ENCODE measurements around the gene CEP192.

CEP192 gene

DNA sequence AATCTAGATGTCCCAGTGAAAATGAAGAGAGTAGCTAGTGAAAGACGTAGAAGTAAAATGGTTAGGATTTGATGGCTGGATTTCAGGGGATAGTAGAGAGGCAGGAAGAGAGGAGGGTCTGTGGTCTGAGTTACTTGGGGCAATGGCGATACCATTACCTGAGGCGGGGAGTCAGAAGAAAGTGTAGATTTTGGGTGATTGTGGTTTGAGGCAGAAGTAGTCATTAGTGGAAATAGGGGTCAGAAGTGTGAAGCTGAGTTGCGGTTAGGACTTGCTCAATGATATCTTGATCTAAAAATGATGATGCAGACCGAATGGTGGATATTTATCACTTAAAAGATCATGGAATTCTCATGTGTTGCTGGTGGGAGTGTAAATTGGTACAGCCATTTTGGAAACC is 41.0 kb downstream of the CEP192 start:
- no peaks in the 10 kb centered on the region for H3K9me3 Mint-ChIP-seq
- H3K4me1 Mint-ChIP-seq, result peaks cover 21% of the 10 kb centered on the region
- H3K27me3 Mint-ChIP-seq, result no peaks in the 10 kb centered on the region
- DNase-seq (no peak), ATAC-seq (peak; percentile 24)
- peak overlapping the region; percentile 1 for H3K27ac Mint-ChIP-seq
- H3K4me3 Mint-ChIP-seq, result no peak overlapping the region
- peaks cover 57% of the 10 kb centered on the region for H3K36me3 Mint-ChIP-seq (ENCODE audit: low read depth)

DNA sequence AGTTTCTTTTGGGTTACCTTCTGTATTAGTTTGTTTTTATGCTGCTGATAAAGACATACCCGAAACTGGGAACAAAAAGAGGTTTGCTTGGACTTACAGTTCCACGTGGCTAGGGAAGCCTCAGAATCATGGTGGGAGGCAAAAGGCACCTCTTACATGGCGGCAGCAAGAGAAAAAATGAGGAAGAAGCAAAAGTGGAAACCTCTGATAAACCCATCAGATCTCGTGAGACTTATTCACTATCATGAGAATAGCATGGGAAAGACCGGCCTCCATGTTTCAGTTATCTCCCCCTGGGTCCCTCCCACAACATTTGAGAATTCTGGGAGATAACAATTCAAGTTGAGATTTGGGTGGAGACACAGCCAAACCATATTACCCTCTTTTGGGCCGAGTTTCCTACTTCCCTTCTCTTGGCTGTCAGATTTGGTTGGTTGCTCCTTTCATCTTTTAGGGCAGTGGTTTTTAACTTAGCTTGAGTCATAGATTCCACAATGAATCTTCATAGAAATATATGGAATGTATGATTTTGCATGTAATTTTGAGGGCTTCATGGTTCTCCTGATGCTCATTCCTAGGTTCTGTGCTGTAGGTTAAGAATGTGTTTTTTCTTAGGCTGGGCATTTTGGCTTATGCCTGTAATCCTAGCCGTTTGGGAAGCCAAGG is 44.2 kb downstream of the CEP192 start:
- H3K27me3 Mint-ChIP-seq, result no peaks in the 10 kb centered on the region
- peaks cover 23% of the 10 kb centered on the region for H3K4me1 Mint-ChIP-seq
- H3K36me3 Mint-ChIP-seq (ENCODE audit: low read depth), result peaks cover 60% of the 10 kb centered on the region
- no peaks in the 10 kb centered on the region for H3K9me3 Mint-ChIP-seq
- DNase-seq (no peak), ATAC-seq (no peak)
- no peak overlapping the region for H3K27ac Mint-ChIP-seq
- no peak overlapping the region for H3K4me3 Mint-ChIP-seq

DNA sequence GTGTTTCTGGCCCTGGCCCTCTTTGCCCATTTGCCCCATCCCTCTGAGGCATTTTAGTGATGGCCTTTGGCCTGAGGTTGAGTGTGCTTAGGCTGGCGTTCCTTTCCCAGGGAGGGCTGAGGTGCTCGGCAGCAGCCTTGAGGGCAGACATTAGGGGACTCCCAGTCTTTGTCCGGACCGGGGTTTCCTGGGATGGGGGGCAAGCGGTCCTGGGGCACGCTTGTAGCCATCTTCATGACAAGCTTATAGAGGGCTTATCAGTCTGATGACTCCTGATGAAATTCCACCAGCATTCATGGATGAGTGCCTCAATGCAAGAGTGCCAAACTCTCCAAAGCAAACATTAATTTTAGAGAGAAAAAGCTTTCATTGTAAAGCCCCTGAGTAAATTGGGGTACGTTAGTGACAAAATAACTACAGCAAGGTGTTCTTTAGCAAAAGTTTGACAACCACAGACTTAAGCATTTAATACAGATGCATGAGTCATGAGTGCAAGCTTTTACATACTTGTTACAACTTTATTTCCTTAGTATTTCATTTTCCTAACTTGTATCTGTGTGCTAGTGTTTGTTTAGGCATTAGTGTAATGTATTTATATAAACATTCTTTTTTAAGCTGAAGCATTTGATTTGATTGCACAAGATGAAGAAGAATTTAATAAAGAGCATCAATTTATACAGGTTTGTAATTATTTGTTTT is 45.6 kb downstream of the CEP192 start:
- H3K36me3 Mint-ChIP-seq (ENCODE audit: low read depth), result peaks cover 57% of the 10 kb centered on the region
- H3K4me3 Mint-ChIP-seq, result no peak overlapping the region
- peaks cover 20% of the 10 kb centered on the region for H3K4me1 Mint-ChIP-seq

DNA sequence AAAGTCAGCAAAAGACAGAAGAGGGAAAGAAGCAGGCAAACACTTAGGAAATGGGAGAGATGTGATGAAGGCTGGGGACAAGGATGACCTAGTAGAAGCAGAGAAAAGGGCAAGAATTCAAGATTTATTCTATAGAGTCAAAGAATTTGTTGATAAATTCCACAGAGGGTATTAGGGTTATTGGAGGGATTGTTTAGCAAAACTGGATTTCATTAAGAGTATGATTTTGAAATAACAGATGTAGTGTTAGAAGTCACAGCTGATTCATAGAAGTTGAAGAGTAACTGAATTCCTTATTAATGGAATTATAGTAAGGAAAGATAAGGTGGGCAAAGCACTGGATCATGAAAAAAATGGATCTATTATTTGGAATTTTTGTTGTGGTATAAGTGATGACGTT is 48.6 kb downstream of the CEP192 start:
- Mint-ChIP-seq H3K27me3 (no peaks in the 10 kb centered on the region), H3K36me3 (ENCODE audit: low read depth) (peaks cover 63% of the 10 kb centered on the region), H3K27ac (no peak overlapping the region), H3K9me3 (no peaks in the 10 kb centered on the region), H3K4me1 (peaks cover 11% of the 10 kb centered on the region), H3K4me3 (no peak overlapping the region)
- ATAC-seq (no peak), DNase-seq (no peak)

More for the DNA sequence above, 45.6 kb downstream of the CEP192 start:
- Mint-ChIP-seq H3K27me3 (no peaks in the 10 kb centered on the region), H3K27ac (no peak overlapping the region), H3K9me3 (no peaks in the 10 kb centered on the region)
- DNase-seq, result no peak
- no peak for ATAC-seq

DNA sequence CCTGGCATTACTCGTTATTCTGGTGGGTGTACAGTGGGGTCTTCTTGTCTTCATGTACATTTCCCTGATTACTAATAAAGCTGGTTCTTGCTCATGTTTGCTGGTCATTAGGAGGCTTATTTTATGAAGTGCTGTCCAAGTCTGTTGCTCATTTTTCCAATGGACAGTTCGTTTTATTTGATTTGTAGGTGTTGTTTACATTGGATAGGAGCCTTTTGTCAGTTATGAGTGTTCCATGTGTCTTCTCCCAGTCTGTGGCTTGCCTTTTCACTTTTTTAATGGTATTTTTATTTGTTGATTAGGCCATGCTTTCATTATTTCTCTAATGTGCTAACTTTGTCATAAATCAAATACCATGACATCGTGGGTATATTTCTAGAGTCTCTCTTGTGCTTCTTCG is 51.9 kb downstream of the CEP192 start:
- Mint-ChIP-seq H3K27ac (no peak overlapping the region), H3K9me3 (no peaks in the 10 kb centered on the region), H3K4me3 (no peak overlapping the region), H3K27me3 (no peaks in the 10 kb centered on the region), H3K36me3 (ENCODE audit: low read depth) (peaks cover 74% of the 10 kb centered on the region), H3K4me1 (peaks cover 3% of the 10 kb centered on the region)
- no peak for ATAC-seq
- DNase-seq, result no peak

DNA sequence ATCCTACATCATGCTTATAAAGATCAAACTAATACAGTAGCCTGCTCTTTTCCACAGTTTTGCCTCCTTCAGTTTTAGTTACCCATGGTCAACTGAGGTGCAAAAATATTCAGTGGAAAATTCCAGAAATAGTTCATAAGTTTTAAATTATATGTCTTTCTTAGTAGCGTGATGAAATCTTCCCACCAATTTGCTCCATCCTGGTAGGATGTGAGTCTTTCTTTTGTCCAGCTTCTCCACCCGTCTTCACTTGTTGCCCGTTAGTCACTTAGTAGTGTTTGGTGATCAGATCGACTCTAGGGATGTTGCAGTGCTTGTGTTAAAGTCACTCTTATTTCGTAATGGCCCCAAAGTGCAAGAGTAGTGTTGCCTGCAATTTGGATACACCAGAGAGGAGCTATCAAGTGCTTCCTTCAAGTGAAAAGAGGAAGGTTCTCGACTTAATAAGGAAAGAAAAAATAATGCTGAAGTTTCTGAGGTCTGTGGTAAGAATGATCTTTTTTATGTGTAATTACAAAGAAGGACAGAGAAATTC is 57.0 kb downstream of the CEP192 start:
- Mint-ChIP-seq H3K27me3 (no peaks in the 10 kb centered on the region), H3K4me1 (peaks cover 9% of the 10 kb centered on the region), H3K27ac (no peak overlapping the region), H3K4me3 (no peak overlapping the region), H3K9me3 (no peaks in the 10 kb centered on the region), H3K36me3 (ENCODE audit: low read depth) (peaks cover 71% of the 10 kb centered on the region)
- no peak for ATAC-seq
- DNase-seq, result no peak

DNA sequence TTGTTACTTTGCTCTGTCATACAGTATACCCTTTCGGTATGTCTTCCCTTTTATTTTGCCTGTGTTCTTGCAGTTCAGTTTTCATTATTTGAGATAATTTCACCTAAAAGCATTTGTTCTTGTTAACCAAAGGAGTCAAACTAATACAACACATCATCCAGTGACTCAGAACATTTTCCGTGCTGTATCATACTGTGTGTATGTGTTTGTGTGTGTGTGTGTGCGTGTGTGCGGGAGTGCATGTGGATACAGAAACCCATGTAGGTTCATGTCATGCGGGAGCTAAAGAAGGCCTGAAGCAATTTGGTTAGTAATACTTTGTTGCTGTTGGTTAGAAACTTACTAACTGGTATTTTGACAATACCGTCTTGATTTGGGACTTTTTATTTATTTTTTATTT is 60.0 kb downstream of the CEP192 start:
- DNase-seq (no peak), ATAC-seq (peak; percentile 36)
- Mint-ChIP-seq H3K36me3 (ENCODE audit: low read depth) (peaks cover 63% of the 10 kb centered on the region), H3K4me1 (peaks cover 9% of the 10 kb centered on the region), H3K9me3 (no peaks in the 10 kb centered on the region), H3K27me3 (no peaks in the 10 kb centered on the region), H3K27ac (no peak overlapping the region), H3K4me3 (no peak overlapping the region)

DNA sequence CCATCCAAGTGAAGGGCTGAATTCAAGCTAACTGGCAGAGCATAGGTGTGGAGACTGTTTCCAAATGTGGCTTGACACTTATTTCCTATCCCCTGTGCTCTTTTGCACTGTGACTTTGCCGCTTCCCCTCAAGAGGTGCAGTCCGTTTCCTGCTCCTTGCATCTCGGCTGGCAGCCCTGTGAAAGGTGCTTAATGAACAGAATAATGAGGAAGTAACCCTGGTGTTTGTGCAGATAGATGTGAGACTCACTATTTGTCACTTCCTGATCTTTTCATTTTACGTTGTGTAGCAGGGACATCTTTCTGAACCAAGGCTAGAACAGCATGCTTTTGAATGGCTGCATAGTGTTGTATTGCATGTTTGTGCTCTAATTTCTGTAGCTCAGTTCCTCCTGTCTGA is 60.8 kb downstream of the CEP192 start:
- DNase-seq, result no peak
- no peaks in the 10 kb centered on the region for H3K27me3 Mint-ChIP-seq
- no peaks in the 10 kb centered on the region for H3K9me3 Mint-ChIP-seq
- peaks cover 9% of the 10 kb centered on the region for H3K4me1 Mint-ChIP-seq
- ATAC-seq, result no peak
- H3K27ac Mint-ChIP-seq, result no peak overlapping the region
- H3K4me3 Mint-ChIP-seq, result no peak overlapping the region
- peaks cover 59% of the 10 kb centered on the region for H3K36me3 Mint-ChIP-seq (ENCODE audit: low read depth)

DNA sequence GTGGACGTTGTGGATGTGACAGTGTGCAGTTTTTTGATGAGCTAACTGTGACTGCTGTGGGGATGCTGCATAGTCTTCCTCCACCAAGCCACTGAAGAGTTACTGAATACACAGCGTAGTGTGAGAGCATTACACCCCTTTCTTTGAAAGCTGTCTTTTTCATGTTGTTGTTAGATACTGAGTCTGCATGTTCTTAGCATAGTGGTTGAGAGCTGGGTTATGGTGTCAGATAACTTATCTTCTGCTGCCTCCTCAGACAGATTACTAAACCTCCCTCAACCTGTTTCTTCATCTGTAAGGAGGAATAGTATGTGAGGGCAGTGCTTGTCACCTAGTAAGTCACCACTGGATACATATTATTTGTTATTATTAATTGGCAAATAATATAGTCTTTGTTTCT is 63.2 kb downstream of the CEP192 start:
- no peaks in the 10 kb centered on the region for H3K27me3 Mint-ChIP-seq
- no peak overlapping the region for H3K4me3 Mint-ChIP-seq

DNA sequence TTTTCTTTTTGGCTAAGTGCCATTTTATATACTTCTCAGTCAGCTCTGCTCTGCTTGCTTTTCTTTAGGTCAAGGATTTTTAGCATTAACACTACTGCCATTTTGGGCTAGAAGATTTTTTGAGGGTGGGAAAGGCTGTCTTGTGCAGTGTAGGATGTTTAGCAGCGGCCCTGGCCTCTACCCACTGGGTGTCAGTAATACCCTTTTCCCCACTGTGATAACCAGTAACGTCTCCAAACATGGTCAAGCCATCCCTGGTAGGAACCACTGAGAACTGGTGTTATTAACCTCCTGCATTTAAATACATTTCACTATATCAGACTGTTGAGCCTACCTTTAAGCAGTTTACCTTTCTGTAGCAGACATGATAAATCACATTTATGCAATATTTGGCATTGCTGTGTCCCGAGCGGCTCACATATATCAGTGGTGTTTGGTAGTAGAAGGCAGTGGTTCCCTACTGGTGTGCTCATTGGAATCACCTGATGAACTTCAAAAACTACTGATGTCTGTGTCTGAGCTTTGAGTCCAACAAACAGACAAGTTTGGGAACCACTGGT is 70.5 kb downstream of the CEP192 start:
- ATAC-seq (no peak), DNase-seq (no peak)
- H3K4me3 Mint-ChIP-seq, result no peak overlapping the region
- no peak overlapping the region for H3K27ac Mint-ChIP-seq
- H3K27me3 Mint-ChIP-seq, result no peaks in the 10 kb centered on the region
- H3K9me3 Mint-ChIP-seq, result peaks cover 3% of the 10 kb centered on the region
- H3K36me3 Mint-ChIP-seq (ENCODE audit: low read depth), result peaks cover 63% of the 10 kb centered on the region
- H3K4me1 Mint-ChIP-seq, result peaks cover 9% of the 10 kb centered on the region

More for the DNA sequence above, 63.2 kb downstream of the CEP192 start:
- Mint-ChIP-seq H3K4me1 (peaks cover 9% of the 10 kb centered on the region), H3K36me3 (ENCODE audit: low read depth) (peaks cover 55% of the 10 kb centered on the region), H3K27ac (no peak overlapping the region), H3K9me3 (no peaks in the 10 kb centered on the region)
- ATAC-seq (no peak), DNase-seq (no peak)

DNA sequence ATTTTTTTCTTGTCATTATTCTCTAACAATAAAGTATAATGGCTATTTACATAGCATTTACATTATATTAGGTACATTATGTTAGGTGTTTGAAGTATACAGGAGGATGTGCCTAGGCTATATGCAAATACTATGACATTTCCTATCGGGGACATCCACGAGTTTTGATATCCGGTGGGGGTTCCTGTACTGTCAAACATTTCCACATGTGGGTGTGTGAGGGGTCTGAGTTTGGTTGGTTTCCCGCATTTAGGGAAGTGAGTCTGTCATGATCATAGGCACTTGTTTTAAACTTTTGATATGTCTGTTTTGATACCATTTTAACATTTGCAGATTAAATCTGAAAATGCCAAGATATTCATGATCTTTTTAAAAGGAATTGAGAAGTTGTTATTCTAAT is 76.0 kb downstream of the CEP192 start:
- Mint-ChIP-seq H3K9me3 (peaks cover 3% of the 10 kb centered on the region), H3K4me3 (peak overlapping the region; percentile 28), H3K27me3 (no peaks in the 10 kb centered on the region), H3K4me1 (peaks cover 22% of the 10 kb centered on the region), H3K27ac (peak overlapping the region; percentile 67), H3K36me3 (ENCODE audit: low read depth) (peaks cover 80% of the 10 kb centered on the region)
- peak; percentile 22 for DNase-seq
- peak; percentile 95 for ATAC-seq

DNA sequence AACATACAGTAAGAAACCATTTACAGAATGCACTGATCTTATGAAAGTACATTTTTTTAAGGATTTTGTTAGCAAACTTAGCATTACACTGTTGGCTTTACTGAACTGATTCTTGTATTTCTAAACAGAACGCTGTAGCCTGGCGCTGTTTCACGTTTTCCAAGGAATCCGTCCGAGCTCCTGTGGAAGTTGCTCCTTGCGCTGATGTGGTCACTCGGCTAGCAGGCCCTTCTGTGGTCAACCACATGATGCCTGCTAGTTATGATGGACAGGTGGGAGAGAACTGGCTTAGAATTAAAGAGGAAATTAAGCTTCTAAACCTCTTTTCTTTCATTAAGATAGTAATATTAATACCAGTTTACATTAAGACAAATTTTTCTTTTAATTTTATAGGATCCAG is 76.8 kb downstream of the CEP192 start:
- no peak overlapping the region for H3K27ac Mint-ChIP-seq
- H3K36me3 Mint-ChIP-seq (ENCODE audit: low read depth), result peaks cover 81% of the 10 kb centered on the region
- no peak overlapping the region for H3K4me3 Mint-ChIP-seq

DNA sequence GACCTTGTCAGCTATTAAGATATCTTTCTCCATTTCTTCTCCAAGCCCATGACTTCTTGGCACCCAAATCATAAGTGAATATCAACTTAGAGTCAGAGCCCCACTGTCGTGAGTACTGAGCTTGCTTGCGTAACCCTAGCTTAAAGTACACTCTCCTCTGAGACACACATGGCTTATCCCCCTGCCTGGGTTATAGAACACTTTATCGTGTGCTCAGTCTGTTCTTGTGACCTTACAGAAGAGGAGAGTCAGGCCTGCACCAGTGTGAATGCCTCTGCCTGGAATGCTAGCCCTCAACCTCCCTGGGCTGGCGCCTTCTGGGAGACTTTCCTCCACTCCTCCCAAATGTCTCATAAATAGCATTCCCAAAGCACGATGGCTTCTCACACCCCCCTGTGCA is 79.3 kb downstream of the CEP192 start:
- H3K36me3 Mint-ChIP-seq (ENCODE audit: low read depth), result peaks cover 80% of the 10 kb centered on the region

More for the DNA sequence above, 76.8 kb downstream of the CEP192 start:
- Mint-ChIP-seq H3K9me3 (peaks cover 3% of the 10 kb centered on the region), H3K4me1 (peaks cover 22% of the 10 kb centered on the region), H3K27me3 (no peaks in the 10 kb centered on the region)
- no peak for DNase-seq
- no peak for ATAC-seq

DNA sequence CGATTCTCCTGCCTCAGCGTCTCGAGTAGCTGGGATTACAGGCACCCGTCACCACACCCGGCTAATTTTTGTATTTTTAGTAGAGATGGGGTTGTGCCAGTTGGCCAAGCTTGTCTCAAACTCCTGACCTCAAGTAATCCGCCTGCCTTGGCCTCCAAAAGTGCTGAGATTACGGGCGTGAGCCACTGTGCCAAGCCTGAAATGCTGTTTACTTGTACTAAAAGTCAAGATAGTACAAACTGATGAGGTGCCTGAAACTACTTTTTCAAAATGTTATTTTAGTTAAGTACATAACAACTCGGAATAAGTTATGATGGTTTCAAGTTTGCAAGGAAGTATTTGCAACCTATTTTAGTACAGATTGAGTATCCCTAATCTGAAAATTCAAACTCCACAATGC is 85.7 kb downstream of the CEP192 start:
- Mint-ChIP-seq H3K9me3 (peaks cover 13% of the 10 kb centered on the region), H3K27ac (no peak overlapping the region), H3K27me3 (no peaks in the 10 kb centered on the region), H3K4me3 (no peak overlapping the region), H3K4me1 (no peaks in the 10 kb centered on the region), H3K36me3 (ENCODE audit: low read depth) (peaks cover 86% of the 10 kb centered on the region)
- no peak for ATAC-seq
- no peak for DNase-seq

More for the DNA sequence above, 79.3 kb downstream of the CEP192 start:
- ATAC-seq (no peak), DNase-seq (no peak)
- Mint-ChIP-seq H3K9me3 (no peaks in the 10 kb centered on the region), H3K27me3 (no peaks in the 10 kb centered on the region), H3K4me3 (no peak overlapping the region), H3K27ac (no peak overlapping the region), H3K4me1 (peaks cover 19% of the 10 kb centered on the region)

DNA sequence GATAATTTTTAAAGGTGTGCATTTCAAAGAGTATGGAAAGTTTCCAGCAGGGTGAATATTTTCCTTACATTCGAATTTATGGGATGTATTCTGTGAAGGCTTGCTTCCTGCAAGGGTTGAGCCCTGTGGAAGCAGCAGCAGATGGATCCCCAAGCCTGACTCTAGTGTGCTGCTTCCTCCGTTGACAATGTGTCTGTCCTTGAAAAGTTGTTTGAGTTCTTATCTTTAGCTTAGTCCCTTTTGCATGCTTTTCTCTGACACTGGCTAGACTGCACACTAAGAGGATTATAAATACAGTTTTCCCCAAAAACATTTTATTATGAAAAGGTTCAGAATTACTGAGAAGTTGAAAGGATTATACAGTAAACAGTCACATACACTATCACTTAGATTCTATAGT is 86.3 kb downstream of the CEP192 start:
- Mint-ChIP-seq H3K36me3 (ENCODE audit: low read depth) (peaks cover 87% of the 10 kb centered on the region), H3K9me3 (peaks cover 13% of the 10 kb centered on the region), H3K27me3 (no peaks in the 10 kb centered on the region), H3K4me3 (no peak overlapping the region), H3K27ac (no peak overlapping the region), H3K4me1 (no peaks in the 10 kb centered on the region)
- ATAC-seq (no peak), DNase-seq (no peak)

Measured in activated naive CD8-positive, alpha-beta T cell treated with anti-CD3 and anti-CD28 coated beads, Interleukin-2, amount 50 U/mL, for 24 hours (primary cell).